Measurements from ENCODE around the gene F8. TPM values are rescaled to one million over a fixed set of nuclear protein-coding genes. Genes with fewer than 3 reads are reported as not detected.

Gene F8
- total and polyA plus RNA-seq, 4 donors: 6.1 to 38.1 (median 7.6) TPM

DNA sequence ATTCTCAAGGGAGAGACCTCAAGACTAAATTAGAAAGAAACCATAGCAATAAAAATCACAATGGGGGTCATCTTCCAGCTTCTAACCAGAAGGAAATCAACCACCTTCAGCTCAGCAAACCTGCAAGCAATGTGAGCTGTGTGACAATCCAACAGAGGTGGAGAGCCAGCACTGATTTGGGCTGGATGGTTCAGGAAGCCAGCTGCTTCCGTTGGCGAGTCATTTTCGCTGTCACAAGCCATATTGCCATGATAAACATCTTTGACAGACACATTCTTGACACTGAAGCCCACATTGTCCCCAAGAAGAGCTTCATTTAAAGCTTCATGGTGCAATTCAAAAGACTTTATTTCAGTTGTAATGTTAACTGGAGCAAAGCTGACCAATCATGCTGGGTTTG, 113.7 kb downstream of the F8 start:
- no peak overlapping the region for H3K27ac ChIP-seq (ENCODE audit: low read depth in 1 of 2, low read length in 1 of 2)
- TF ChIP-seq, protein P1, sequence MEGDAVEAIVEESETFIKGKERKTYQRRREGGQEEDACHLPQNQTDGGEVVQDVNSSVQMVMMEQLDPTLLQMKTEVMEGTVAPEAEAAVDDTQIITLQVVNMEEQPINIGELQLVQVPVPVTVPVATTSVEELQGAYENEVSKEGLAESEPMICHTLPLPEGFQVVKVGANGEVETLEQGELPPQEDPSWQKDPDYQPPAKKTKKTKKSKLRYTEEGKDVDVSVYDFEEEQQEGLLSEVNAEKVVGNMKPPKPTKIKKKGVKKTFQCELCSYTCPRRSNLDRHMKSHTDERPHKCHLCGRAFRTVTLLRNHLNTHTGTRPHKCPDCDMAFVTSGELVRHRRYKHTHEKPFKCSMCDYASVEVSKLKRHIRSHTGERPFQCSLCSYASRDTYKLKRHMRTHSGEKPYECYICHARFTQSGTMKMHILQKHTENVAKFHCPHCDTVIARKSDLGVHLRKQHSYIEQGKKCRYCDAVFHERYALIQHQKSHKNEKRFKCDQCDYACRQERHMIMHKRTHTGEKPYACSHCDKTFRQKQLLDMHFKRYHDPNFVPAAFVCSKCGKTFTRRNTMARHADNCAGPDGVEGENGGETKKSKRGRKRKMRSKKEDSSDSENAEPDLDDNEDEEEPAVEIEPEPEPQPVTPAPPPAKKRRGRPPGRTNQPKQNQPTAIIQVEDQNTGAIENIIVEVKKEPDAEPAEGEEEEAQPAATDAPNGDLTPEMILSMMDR (IDR thresholded peaks at IDR 0.05; ENCODE audit: control extremely low read depth, extremely low read depth): no peak
- H3K4me3 ChIP-seq: no peak overlapping the region
- H3K9ac ChIP-seq (ENCODE audit: insufficient read depth in 1 of 2, low read length in 2 of 2): no peak overlapping the region
- ATAC-seq (ENCODE audit: insufficient read depth, low FRiP score) (no peak), DNase-seq (no peak)
- H3K36me3 ChIP-seq (ENCODE audit: control insufficient read depth in 4 of 4, insufficient read depth in 4 of 4, low read length in 4 of 4): no peaks in the 10 kb centered on the region
- 54 to 69% methylated on average over 3 of the region's 3 CpGs for whole genome bisulfite sequencing, 2 donors
- H3K27me3 ChIP-seq (ENCODE audit: control insufficient read depth in 3 of 3, insufficient read depth in 3 of 3, low read length in 2 of 3): peaks cover 0 to 4% (median 0%) of the 10 kb centered on the region in 3 donors
- H3K9me3 ChIP-seq (ENCODE audit: control insufficient read depth in 4 of 4, insufficient read depth in 3 of 4, low read length in 3 of 4): peaks cover 0 to 10% (median 3%) of the 10 kb centered on the region in 4 donors
- H3K4me1 ChIP-seq (ENCODE audit: control insufficient read depth in 5 of 5, insufficient read depth in 5 of 5, low read length in 5 of 5): no peaks in the 10 kb centered on the region

DNA sequence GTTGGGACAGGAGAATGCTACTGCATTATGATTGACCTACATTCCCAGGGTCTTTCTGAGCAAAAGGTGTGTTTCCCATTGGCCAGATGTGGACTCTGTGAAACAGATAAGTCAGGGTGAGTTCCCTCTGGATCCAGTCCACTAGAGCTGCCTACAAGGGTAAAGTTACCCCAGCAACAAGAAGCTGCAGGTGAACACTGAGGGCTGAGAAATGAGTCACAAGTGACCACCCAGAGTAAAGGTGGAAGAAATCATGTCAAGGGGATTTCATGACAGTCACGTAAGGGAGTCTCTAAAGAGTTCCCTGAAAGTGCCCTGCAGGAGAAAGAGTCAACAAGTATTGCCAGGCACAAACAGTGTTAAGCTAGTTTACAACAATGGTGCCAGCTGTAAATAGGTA, 120.1 kb downstream of the F8 start:
- WGBS, 2 donors: 59 to 100% methylated on average over 1 of the region's 1 CpG

GRCh38 chrX:154900323-154900722, 122.2 kb downstream of the F8 start:
- Histone ChIP-seq H3K9me3 (ENCODE audit: control insufficient read depth in 4 of 4, insufficient read depth in 3 of 4, low read length in 3 of 4) (peaks cover 0 to 2% (median under 1%) of the 10 kb centered on the region in 4 donors), H3K4me1 (ENCODE audit: control insufficient read depth in 5 of 5, insufficient read depth in 5 of 5, low read length in 5 of 5) (no peaks in the 10 kb centered on the region), H3K9ac (ENCODE audit: insufficient read depth in 1 of 2, low read length in 2 of 2) (no peak overlapping the region), H3K27me3 (ENCODE audit: control insufficient read depth in 3 of 3, insufficient read depth in 3 of 3, low read length in 2 of 3) (peaks cover 0 to 6% (median 0%) of the 10 kb centered on the region in 3 donors), H3K27ac (ENCODE audit: low read depth in 1 of 2, low read length in 1 of 2) (no peak overlapping the region), H3K36me3 (ENCODE audit: control insufficient read depth in 4 of 4, insufficient read depth in 4 of 4, low read length in 4 of 4) (no peaks in the 10 kb centered on the region), H3K4me3 (no peak overlapping the region)
- DNase-seq (no peak), ATAC-seq (ENCODE audit: insufficient read depth, low FRiP score) (no peak)
- WGBS, 2 donors: 86 to 95% methylated on average over 8 of the region's 8 CpGs
- TF ChIP-seq, protein P1 (IDR thresholded peaks at IDR 0.05; ENCODE audit: control extremely low read depth, extremely low read depth): no peak

More for the DNA sequence above, 120.1 kb downstream of the F8 start:
- H3K27me3 ChIP-seq (ENCODE audit: control insufficient read depth in 3 of 3, insufficient read depth in 3 of 3, low read length in 2 of 3): peaks cover 0 to 6% (median 2%) of the 10 kb centered on the region in 3 donors
- H3K4me3 ChIP-seq: no peak overlapping the region
- no peaks in the 10 kb centered on the region for H3K4me1 ChIP-seq (ENCODE audit: control insufficient read depth in 5 of 5, insufficient read depth in 5 of 5, low read length in 5 of 5)
- H3K36me3 ChIP-seq (ENCODE audit: control insufficient read depth in 4 of 4, insufficient read depth in 4 of 4, low read length in 4 of 4): no peaks in the 10 kb centered on the region
- DNase-seq: no peak
- TF ChIP-seq, protein P1 (IDR thresholded peaks at IDR 0.05; ENCODE audit: control extremely low read depth, extremely low read depth): no peak
- no peak overlapping the region for H3K9ac ChIP-seq (ENCODE audit: insufficient read depth in 1 of 2, low read length in 2 of 2)
- H3K9me3 ChIP-seq (ENCODE audit: control insufficient read depth in 4 of 4, insufficient read depth in 3 of 4, low read length in 3 of 4): no peaks in the 10 kb centered on the region
- H3K27ac ChIP-seq (ENCODE audit: low read depth in 1 of 2, low read length in 1 of 2): no peak overlapping the region
- no peak for ATAC-seq (ENCODE audit: insufficient read depth, low FRiP score)

DNA sequence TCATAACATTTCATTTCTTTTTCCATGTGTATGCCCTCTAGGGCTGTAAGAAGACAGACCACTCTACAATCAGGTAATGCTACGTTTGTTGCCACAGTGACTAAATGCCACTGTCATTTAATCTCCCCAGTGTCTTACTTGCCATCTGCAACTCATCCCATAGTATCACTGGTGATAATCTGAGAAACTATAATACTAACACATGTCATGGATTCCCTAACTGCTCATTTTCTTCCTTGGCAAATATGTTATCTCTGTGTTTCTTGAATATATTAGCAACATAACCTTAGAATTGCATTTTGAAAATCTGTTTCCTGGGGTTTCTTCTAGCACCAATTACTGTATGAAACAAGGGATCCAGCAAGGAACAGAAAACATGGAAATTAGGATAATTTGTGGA, 130.2 kb downstream of the F8 start:
- 59 to 79% methylated on average over 1 of the region's 1 CpG for WGBS, 2 donors
- TF ChIP-seq, protein P1 (IDR thresholded peaks at IDR 0.05; ENCODE audit: control extremely low read depth, extremely low read depth): no peak
- H3K4me3 ChIP-seq: no peak overlapping the region

More for the DNA sequence above, 130.2 kb downstream of the F8 start:
- Histone ChIP-seq H3K4me1 (ENCODE audit: control insufficient read depth in 5 of 5, insufficient read depth in 5 of 5, low read length in 5 of 5) (peaks cover 0 to 5% (median 3%) of the 10 kb centered on the region in 5 donors), H3K9ac (ENCODE audit: insufficient read depth in 1 of 2, low read length in 2 of 2) (no peak overlapping the region), H3K27me3 (ENCODE audit: control insufficient read depth in 3 of 3, insufficient read depth in 3 of 3, low read length in 2 of 3) (no peaks in the 10 kb centered on the region), H3K9me3 (ENCODE audit: control insufficient read depth in 4 of 4, insufficient read depth in 3 of 4, low read length in 3 of 4) (peaks cover 0 to 2% (median under 1%) of the 10 kb centered on the region in 4 donors), H3K27ac (ENCODE audit: low read depth in 1 of 2, low read length in 1 of 2) (no peak overlapping the region), H3K36me3 (ENCODE audit: control insufficient read depth in 4 of 4, insufficient read depth in 4 of 4, low read length in 4 of 4) (no peaks in the 10 kb centered on the region)
- DNase-seq (peak in 2 of 3 donors; percentile 25 to 45), ATAC-seq (ENCODE audit: insufficient read depth, low FRiP score) (no peak)

All from lung (tissue), 12 donors.